HUES64 (cell line): ENCODE data around the gene TMEM219.

Experiments
- H3K27ac ChIP-seq: 2 replicates; pipeline ENCODE4 v1.7.0; 2013; ENCODE audit warnings: low read depth, low read length, inconsistent platforms
- H3K27me3 ChIP-seq: 2 replicates; pipeline ENCODE4 v1.6.1; 2013; ENCODE audit warnings: mild to moderate bottlenecking, low read length; ENCODE audit not compliant: insufficient read depth
- H3K36me3 ChIP-seq: 2 replicates; pipeline ENCODE4 v1.6.1; 2013; ENCODE audit warnings: mild to moderate bottlenecking, low read length; ENCODE audit not compliant: insufficient read depth
- H3K4me1 ChIP-seq: 2 replicates; pipeline ENCODE4 v1.6.1; 2013; ENCODE audit warnings: mild to moderate bottlenecking, low read length, moderate library complexity; ENCODE audit not compliant: insufficient read depth
- H3K4me3 ChIP-seq: 2 replicates; pipeline ENCODE4 v1.5.1; 2013; ENCODE audit warnings: mild to moderate bottlenecking, low read length, moderate library complexity
- H3K9ac ChIP-seq: 2 replicates; pipeline ENCODE4 v1.6.1; 2013; ENCODE audit warnings: mild to moderate bottlenecking, low read depth, low read length
- H3K9me3 ChIP-seq: 2 replicates; pipeline ENCODE4 v1.6.1; 2013; ENCODE audit warnings: low read depth, low read length; ENCODE audit not compliant: insufficient read depth
- WGBS: fragments of 150-250, 120-280 bp; methylation state at CpG from one replicate; pipeline ENCODE4 v1.1.7; 2013; ENCODE audit warnings: missing lambda C conversion rate; 5-methylcytosine and 5-hydroxymethylcytosine counted together

TMEM219 gene

GRCh38 chr16:30018731-30019158 is 56.9 kb downstream of the TMEM219 start:
- Histone ChIP-seq H3K9me3 (no peaks in the 10 kb centered on the region), H3K27me3 (no peaks in the 10 kb centered on the region), H3K36me3 (no peaks in the 10 kb centered on the region), H3K9ac (no peak overlapping the region), H3K4me3 (no peak overlapping the region), H3K4me1 (no peaks in the 10 kb centered on the region), H3K27ac (no peak overlapping the region)
- WGBS: 67% methylated on average over 4 of the region's 4 CpGs
